Lower leg skin (tissue), 3 donors: ENCODE measurements around the gene TRPC1.

ENCODE experiments used
- CTCF ChIP-seq, 3 donors: fragments of 450-650 bp; IDR thresholded peaks; one replicate each; pipeline ENCODE4 v1.5.1; 2016; ENCODE audit warnings: antibody characterized with exemption in 3 of 3, mild to moderate bottlenecking in 3 of 3, moderate library complexity in 2 of 3
- POLR2A ChIP-seq, 2 donors: fragments of 450-650 bp; IDR thresholded peaks; one replicate each; pipeline ENCODE4 v1.6.1; 2016 to 2017; ENCODE audit warnings: antibody characterized with exemption in 2 of 2, mild to moderate bottlenecking in 1 of 2, moderate library complexity in 1 of 2

GRCh38 chr3:142709207-142709606 lies 14.6 kb upstream of the TRPC1 start:
- TF ChIP-seq CTCF (IDR thresholded peaks at IDR 0.05) (no peak), POLR2A (IDR thresholded peaks at IDR 0.05) (no peak)
